CD1c-positive myeloid dendritic cell (primary cell): Measurements from ENCODE around the gene PTN.

Source experiments
- DNase-seq: peaks from one replicate; pipeline ENCODE4 v3.0.0-alpha.2; 2016; ENCODE audit errors: extremely low spot score

PTN gene

GRCh38 chr7:137324796-137325696 is 18.5 kb downstream of the PTN start:
- DNase-seq: no peak

GRCh38 chr7:137316648-137317353 is 26.7 kb downstream of the PTN start:
- DNase-seq: no peak

GRCh38 chr7:137313201-137313600 is 30.3 kb downstream of the PTN start:
- no peak for DNase-seq

- DNase-seq: no peak
These were observed 36.8 kb downstream of the PTN start for GRCh38 chr7:137306748-137307147.

- no peak for DNase-seq
These were observed 37.5 kb downstream of the PTN start for GRCh38 chr7:137305901-137306621.

GRCh38 chr7:137304624-137305235 is 38.8 kb downstream of the PTN start:
- no peak for DNase-seq

- no peak for DNase-seq
These were observed 39.4 kb downstream of the PTN start for GRCh38 chr7:137304165-137304564.

GRCh38 chr7:137302081-137302480 is 41.5 kb downstream of the PTN start:
- no peak for DNase-seq

- no peak for DNase-seq
These were observed 45.1 kb downstream of the PTN start for GRCh38 chr7:137298464-137298794.

- no peak for DNase-seq
These were observed 45.7 kb downstream of the PTN start for GRCh38 chr7:137297551-137298463.

GRCh38 chr7:137296576-137296975 is 47.0 kb downstream of the PTN start:
- DNase-seq: no peak

GRCh38 chr7:137295739-137296324 is 47.7 kb downstream of the PTN start:
- no peak for DNase-seq

GRCh38 chr7:137289101-137289500 is 54.4 kb downstream of the PTN start:
- DNase-seq: no peak

GRCh38 chr7:137287651-137288258 is 55.8 kb downstream of the PTN start:
- no peak for DNase-seq

GRCh38 chr7:137283153-137283552 is 60.4 kb downstream of the PTN start:
- DNase-seq: no peak

- no peak for DNase-seq
These were observed 61.5 kb downstream of the PTN start for GRCh38 chr7:137282043-137282442.

GRCh38 chr7:137276189-137276588 is 67.3 kb downstream of the PTN start:
- DNase-seq: no peak

GRCh38 chr7:137272249-137272648 is 71.3 kb downstream of the PTN start:
- no peak for DNase-seq

- DNase-seq: no peak
These were observed 74.3 kb downstream of the PTN start for GRCh38 chr7:137269240-137269639.
